DMS53 (cell line): ENCODE measurements around the gene SPNS2.

Source experiments
- DNase-seq: peaks from one replicate; lab custom pipeline; 2025; lab: John Stamatoyannopoulos, UW

SPNS2 gene

GRCh38 chr17:4498461-4499397, at the start of gene SPNS2:
TSS of gene SPNS2 (plus strand) at chr17:4498881. CDS start at chr17:4499048, 167 bp downstream.
- DNase-seq: peak; percentile 87

GRCh38 chr17:4449736-4450135, 48.9 kb upstream of the SPNS2 start:
- DNase-seq: peak; percentile 28

DNA sequence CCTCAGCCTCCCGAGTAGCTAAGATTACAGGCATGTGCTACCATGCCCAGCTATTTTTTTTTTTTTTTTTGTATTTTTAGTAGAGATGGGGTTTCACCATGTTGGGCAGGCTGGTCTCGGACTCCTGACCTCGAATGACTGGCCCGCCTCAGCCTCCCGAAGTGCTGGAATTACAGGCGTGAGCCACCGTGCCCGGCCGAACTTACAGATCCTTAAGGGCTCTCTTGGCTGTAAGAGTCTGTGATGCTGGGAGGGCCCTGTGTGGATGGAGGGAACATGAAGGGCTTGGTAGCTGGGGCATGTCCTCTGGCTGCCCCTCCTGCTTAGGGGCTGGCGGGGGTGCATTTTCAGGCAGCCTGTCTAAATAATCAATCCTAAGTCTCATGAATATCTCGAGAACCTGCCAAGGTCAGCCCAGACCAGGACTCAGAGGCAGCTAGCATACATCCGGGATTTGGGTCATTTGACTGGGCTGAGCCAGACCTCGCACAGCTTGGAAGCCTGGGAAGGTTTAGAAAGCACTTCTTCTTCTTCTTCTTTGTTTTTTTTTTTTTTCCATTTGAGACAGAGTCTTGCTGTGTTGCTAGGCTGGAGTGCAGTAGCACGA, 47.9 kb upstream of the SPNS2 start:
- DNase-seq: no peak

- no peak for DNase-seq
Measured at GRCh38 chr17:4453812-4454591, 44.7 kb upstream of the SPNS2 start.

DNA sequence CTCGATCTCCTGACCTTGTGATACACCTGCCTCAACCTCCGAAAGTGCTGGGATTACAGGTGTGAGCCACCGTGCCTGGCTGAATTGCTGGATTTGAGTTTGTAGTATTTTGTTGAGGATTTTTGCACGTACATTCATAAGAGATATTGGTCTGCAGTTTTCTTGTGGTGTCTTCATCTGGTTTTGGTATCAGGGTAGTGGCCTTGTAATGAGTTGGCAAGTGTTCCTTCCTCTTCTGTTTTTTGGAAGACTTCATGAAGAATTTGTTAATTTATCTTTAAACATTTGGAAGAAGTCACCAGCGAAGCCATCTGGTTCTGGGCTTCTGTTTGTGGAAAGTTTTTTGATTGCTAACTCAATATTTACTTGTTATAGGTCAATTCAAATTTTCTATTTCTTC, 38.0 kb upstream of the SPNS2 start:
- DNase-seq: no peak

- DNase-seq: no peak
Measured at GRCh38 chr17:4463818-4464476, 34.7 kb upstream of the SPNS2 start.

- no peak for DNase-seq
Measured at GRCh38 chr17:4465786-4466185, 32.9 kb upstream of the SPNS2 start.

GRCh38 chr17:4467287-4467686, 31.4 kb upstream of the SPNS2 start:
- no peak for DNase-seq

DNA sequence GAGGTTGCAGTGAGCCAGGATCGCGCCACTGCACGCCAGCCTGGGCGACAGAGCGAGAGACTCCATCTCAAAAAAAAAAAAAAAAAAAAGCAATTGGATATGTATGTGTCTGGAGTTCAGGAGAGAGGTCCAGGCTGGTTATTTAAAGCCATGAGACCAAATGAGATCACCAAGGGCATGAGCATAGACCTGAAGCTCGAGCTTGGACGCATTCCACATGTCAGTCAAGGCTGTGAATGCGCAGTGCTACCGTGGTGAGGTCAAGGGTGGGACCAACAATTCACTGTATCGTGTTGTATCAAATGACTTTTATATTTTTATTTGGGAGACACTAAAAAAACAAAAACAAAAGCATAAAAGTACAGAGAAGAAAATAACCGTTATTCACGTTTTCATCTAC, 29.1 kb upstream of the SPNS2 start:
- no peak for DNase-seq

GRCh38 chr17:4472286-4472685, 26.4 kb upstream of the SPNS2 start:
- DNase-seq: no peak

DNA sequence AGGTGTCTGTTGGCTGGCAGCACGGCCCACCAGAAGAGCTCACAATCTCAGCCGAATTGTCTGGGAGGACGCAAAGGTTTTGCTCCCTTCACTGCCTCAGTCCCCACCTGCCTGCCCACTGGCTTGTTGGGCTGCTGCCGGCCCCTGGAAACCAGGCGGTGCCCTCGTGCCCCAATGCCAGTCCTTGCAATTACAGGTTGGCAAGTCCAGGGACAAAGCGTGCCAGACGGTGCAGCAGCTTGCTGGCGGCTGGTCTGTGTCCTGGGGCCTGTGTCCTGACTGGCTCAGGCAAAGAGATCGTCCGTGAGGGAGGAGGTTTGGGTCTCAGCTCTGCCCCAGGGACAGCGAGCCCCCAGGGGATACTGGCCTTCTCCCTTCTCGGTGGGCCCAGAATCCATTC, 24.6 kb upstream of the SPNS2 start:
- DNase-seq: no peak

DNA sequence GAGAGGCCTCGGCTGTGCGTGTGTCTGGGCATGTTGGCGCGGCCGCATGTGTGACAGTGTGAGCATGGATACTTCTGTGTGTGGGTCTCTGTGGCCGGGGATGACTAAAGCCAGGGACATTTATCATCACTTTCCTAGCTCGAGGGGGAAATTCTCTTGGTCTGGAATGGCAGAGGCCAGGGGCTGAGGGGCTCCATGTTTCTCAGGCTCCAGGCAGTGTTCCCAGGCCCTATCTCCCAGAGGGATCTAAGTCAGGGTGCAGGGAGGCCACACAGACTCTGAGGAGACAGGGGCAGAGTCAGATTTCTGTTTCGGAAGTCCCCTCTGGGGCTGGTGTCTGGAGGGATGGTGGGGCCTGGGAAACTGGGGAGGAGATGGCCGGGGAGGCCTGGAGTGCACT, 23.7 kb upstream of the SPNS2 start:
- no peak for DNase-seq

GRCh38 chr17:4475463-4475862, 23.2 kb upstream of the SPNS2 start:
- no peak for DNase-seq

DNA sequence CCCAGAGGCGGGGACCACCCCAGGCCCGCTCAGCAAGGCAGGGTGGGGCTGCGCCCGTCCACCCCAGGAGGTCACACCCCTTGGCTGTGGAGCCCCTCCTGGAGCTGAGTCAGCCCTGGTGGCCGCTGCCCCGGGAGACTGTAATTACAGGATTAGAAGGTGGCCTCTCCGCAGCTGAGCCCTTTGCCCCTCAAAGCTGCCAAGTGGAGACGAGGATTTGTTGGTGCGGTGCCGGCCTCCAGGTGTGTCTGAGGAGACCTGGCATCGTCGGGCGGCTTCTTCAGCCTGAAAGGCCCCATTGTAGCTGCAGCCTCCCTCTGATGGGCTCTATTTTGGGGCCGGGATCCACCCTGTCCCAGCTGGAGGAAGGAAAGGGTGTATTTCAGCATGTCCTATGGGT, 22.7 kb upstream of the SPNS2 start:
- DNase-seq: no peak

- DNase-seq: peak; percentile 73
Measured at GRCh38 chr17:4476511-4477070, 22.1 kb upstream of the SPNS2 start.

GRCh38 chr17:4477255-4477791, 21.4 kb upstream of the SPNS2 start:
- DNase-seq: no peak

DNA sequence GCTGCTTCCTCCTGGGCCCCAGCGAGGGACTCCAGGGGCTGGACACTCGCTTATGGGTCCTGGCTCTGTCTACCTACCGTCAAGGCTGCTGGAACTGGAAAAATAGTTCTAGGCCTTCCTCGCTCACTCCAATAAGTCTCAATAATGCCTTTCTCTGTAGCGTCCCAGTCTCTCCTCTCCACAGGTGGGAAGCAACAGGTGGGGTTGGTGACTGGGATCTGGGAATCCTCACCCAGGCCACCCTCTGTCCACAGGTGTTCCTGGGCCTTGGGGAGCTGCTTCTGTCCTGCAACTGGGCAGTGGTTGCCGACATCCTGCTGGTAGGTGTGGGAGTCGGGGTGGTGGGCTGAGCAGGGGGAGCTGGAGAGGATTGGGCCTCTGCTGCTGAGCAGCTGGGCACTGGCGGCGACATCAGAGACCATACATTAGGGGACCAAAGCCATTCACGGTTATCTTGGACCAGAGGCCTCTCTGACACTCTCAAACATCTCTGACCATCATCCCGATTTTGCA, 20.3 kb upstream of the SPNS2 start:
- DNase-seq: no peak

DNA sequence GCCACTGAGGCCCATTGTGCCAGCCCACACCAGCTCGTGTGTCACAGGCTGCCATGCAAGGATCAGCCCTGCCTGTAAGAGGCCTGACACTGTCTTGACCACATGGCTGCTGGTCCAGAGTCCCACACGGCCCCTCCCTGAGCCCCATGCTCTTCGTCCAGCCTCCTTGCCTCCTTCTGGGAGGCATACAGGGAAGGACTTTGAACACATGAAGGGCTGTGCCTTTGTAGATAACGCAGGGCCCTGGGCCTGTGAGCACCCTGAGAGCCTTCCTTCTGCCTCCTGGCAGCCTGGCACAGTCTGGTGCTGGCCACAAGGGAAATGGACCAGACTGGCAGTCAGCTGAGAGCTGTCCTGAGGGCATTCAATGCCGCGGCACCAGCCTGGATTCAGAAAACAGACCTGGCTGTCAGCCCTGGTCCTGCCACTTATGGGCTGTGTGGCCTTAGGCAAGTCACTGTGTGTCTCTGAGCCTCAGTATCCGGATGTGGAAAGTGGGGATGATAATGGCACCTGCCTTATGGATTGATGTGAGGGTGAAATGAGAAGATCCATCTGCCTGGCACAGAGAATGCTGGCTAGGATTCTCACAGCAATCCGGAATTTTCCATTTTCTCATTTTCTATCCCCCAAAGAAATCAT, 19.2 kb upstream of the SPNS2 start:
- no peak for DNase-seq

DNA sequence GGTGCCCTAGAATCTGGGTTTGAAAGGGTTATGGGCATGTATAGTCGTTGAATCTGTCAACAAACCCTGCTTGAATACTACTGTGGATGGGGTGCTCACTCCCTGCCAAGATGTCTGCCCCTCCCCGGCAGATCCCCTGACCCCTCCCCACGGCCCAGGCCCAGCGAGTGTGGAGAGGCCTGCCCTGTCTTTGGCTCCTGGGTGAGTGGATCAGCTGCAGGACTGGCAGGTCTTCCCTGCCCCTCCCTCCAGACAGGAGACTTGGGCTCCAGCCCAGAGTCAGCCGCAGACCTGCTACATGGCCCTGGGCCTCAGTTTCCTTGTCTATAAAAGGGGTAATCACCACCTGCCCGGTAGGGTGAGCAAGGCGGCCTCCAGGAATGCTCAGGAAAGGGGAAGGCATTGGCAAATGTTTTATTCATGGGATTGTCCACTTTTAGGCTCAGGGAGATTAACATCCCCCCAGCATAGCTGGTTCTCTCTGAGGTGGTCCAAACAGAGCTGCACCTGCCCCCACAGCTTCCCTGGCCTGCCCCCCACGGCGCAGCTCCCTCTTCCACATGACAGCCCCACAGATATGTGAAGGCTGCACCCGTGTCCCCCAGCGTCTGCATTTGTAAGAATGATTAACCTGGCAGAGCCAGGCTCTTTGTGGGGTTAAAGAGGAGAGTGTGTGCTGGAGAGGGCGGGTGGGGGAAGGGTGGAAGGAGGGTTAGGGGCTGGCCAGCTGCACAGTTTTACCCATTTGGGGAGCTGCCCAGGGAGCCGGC, 18.5 kb upstream of the SPNS2 start:
- no peak for DNase-seq
